GM10266 (cell line): ENCODE results near the gene LRRC4B.

Experiments
- DNase-seq: peaks from one replicate; pipeline ENCODE4 v3.0.0; 2012; ENCODE audit errors: extremely low spot score
- CTCF ChIP-seq: IDR thresholded peaks from 2 replicates; pipeline ENCODE4 v1.5.1; 2012; ENCODE audit warnings: mild to moderate bottlenecking, low read depth; ENCODE audit not compliant: control insufficient read depth, insufficient read depth; ENCODE audit errors: missing control alignments

The LRRC4B gene

GRCh38 chr19:50490991-50491472, 77.2 kb downstream of the LRRC4B start:
- no peak for DNase-seq
- no peak for TF ChIP-seq CTCF

GRCh38 chr19:50490411-50490811, 77.8 kb downstream of the LRRC4B start:
- DNase-seq = no peak
- no peak for TF ChIP-seq CTCF

GRCh38 chr19:50489461-50490011, 78.7 kb downstream of the LRRC4B start:
- DNase-seq = no peak
- TF ChIP-seq CTCF = no peak

GRCh38 chr19:50488389-50489194, 79.6 kb downstream of the LRRC4B start:
- no peak for DNase-seq

DNA sequence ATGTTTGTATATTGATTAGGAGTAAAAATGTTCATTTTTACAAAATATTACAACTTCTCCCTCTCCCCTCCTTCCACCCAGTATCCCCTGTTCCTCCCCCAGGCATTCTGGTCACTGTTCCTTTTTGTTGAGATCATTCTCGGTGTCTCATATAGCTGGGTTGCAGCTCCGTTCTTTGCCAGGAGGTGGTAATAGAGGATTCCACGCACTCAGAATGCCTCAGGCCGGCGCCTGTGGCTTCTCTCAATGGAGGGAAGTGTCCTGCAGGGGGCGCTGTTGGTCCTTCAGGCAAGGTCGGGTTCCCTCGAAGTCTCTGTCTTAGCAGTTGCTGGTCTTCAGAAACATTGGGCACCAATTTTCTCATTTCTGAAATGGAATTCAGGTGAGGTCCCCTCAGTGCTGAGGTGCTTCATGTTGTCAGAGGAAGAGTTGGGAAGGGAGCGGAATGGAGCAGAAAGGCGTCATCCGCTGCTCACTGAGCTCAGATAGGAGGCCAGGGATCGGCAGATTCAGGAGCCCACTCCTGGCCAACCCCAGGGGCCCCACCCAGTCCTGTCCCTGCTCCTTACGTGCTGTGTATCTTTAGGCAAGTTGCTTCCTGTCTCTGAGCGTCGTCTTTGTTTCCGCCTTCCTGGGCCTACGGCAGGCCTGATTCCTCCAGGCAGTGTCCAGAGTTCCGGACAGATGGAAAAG, 81.3 kb downstream of the LRRC4B start:
- peak; percentile 35 for TF ChIP-seq CTCF
- no peak for DNase-seq

More at GRCh38 chr19:50488389-50489194, 79.6 kb downstream of the LRRC4B start:
- no peak for TF ChIP-seq CTCF

DNA sequence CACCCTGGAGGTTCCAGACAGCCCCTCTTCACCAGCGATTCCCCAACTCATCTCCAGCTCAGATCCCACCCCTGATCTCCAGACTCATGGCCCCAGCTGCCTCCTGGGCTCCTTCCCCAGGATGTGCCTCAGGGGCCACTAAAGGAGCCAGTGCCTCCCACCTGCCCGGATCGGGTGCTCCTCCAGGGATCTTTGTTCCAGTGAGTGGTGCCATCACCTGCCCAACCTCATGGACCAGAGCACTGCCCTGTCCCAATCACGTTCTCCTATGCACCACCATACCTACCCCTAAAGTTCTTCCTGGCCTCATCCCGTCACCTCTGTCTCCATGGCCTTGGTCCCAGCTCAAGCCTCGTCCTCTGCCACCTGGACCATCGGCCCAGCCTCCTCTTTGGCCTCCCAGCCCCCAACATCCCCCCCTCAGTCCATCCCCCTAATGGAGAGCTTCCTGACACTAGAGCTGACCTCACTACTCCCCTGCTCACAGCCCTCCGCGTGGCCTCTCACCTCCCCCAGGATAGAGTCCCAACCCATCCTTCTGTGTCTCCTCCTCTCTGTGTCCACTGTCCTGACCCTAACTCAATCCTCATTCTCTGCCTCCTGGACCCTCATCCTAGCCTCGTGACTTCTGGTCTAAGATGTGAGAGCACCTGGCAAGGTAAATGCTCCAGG, 82.8 kb downstream of the LRRC4B start:
- DNase-seq = no peak
- TF ChIP-seq CTCF = no peak

GRCh38 chr19:50482916-50483315, 85.3 kb downstream of the LRRC4B start:
- DNase-seq = no peak
- TF ChIP-seq CTCF = no peak
